GM23248 (cell line): Measurements from ENCODE around the gene NDUFA3. TPM values are rescaled to one million over a fixed set of nuclear protein-coding genes. Genes with fewer than 3 reads are reported as not detected.

Source experiments
- DNase-seq: peaks from one replicate; pipeline ENCODE4 v3.0.0-alpha.2; 2015
- H2AFZ ChIP-seq: fragments of 200-600 bp; sonication (generic); 2 replicates; pipeline ENCODE4 v1.6.1; 2016; ENCODE audit warnings: antibody characterized with exemption
- H3F3A ChIP-seq: fragments of 200-600 bp; sonication (generic); 2 replicates; pipeline ENCODE4 v1.6.1; 2016; ENCODE audit warnings: mild to moderate bottlenecking, antibody characterized with exemption, mixed run types; ENCODE audit not compliant: insufficient read depth
- H3K27ac ChIP-seq: fragments of 200-600 bp; sonication (generic); 2 replicates; pipeline ENCODE4 v1.5.1; 2016; ENCODE audit warnings: mild to moderate bottlenecking
- H3K27me3 ChIP-seq: fragments of 200-600 bp; sonication (generic); replicated peaks from 2 replicates; pipeline ENCODE4 v1.6.1; 2016; ENCODE audit warnings: mild to moderate bottlenecking; ENCODE audit not compliant: insufficient read depth
- H3K36me3 ChIP-seq: fragments of 200-600 bp; sonication (generic); 2 replicates; pipeline ENCODE4 v1.6.1; 2016; ENCODE audit warnings: low read depth, mild to moderate bottlenecking
- H3K4me1 ChIP-seq: fragments of 200-600 bp; sonication (generic); 2 replicates; pipeline ENCODE4 v1.6.1; 2016; ENCODE audit warnings: mild to moderate bottlenecking; ENCODE audit not compliant: insufficient read depth
- H3K4me2 ChIP-seq: fragments of 200-600 bp; sonication (generic); one replicate; pipeline ENCODE4 v1.6.1; 2016; ENCODE audit warnings: mild to moderate bottlenecking; ENCODE audit not compliant: unreplicated experiment
- H3K4me3 ChIP-seq: fragments of 200-600 bp; sonication (generic); 2 replicates; pipeline ENCODE4 v1.5.1; 2016; ENCODE audit warnings: mild to moderate bottlenecking
- H3K79me2 ChIP-seq: fragments of 200-600 bp; sonication (generic); 2 replicates; pipeline ENCODE4 v1.6.1; 2016; ENCODE audit warnings: mild to moderate bottlenecking; ENCODE audit not compliant: insufficient read depth
- H3K9ac ChIP-seq: fragments of 200-600 bp; sonication (generic); 2 replicates; pipeline ENCODE4 v1.6.1; 2016; ENCODE audit warnings: mild to moderate bottlenecking
- H3K9me2 ChIP-seq: fragments of 200-600 bp; sonication (generic); 2 replicates; pipeline ENCODE4 v1.6.1; 2016; ENCODE audit warnings: mixed run types, mild to moderate bottlenecking, moderate library complexity; ENCODE audit not compliant: insufficient read depth
- H3K9me3 ChIP-seq: fragments of 200-600 bp; sonication (generic); one replicate; pipeline ENCODE4 v1.6.1; 2017; ENCODE audit warnings: low read depth
- H4K20me1 ChIP-seq: fragments of 200-600 bp; sonication (generic); 2 replicates; pipeline ENCODE4 v1.6.0; 2016; ENCODE audit not compliant: insufficient read depth
- EZH2 ChIP-seq: fragments of 200-600 bp; sonication (generic); IDR thresholded peaks from 2 replicates; pipeline ENCODE4 v1.6.1; 2018; ENCODE audit warnings: antibody characterized with exemption, mild to moderate bottlenecking; ENCODE audit not compliant: insufficient read depth, poor library complexity, severe bottlenecking
- EZH2phosphoT487 ChIP-seq: fragments of 200-600 bp; sonication (generic); IDR thresholded peaks from 2 replicates; pipeline ENCODE4 v1.6.1; 2018; ENCODE audit warnings: antibody characterized with exemption, moderate library complexity, mild to moderate bottlenecking, low read depth; ENCODE audit not compliant: insufficient read depth
- WGBS, 2 experiments: methylation state at CpG; one replicate each; pipeline ENCODE4 v1.1.6; 2015 to 2017; ENCODE audit warnings: low lambda C conversion rate in 2 of 2, low coverage in 1 of 2; ENCODE audit errors: missing lambda C conversion rate in 2 of 2; 5-methylcytosine and 5-hydroxymethylcytosine counted together
- in situ Hi-C: fragments of 300-500 bp; cut with MboI; formaldehyde crosslinking; loops from 2 replicates; pipeline ENCODE4 v1.15.0; 2020
- polyA plus RNA-seq: library from polyadenylated mRNA; unstranded; fragments of >200 nt; fragmentation: Nextera tagmentation; extraction: Ambion mirVana; gene quantifications from 2 replicates; pipeline ENCODE4 v1.2.1, GENCODE V29; 2016
- total RNA-seq: library from RNA; depleted of rRNA; stranded (reverse); fragments of >200 nt; shearing (Covaris generic); gene quantifications from 2 replicates; pipeline ENCODE4 v1.2.3, GENCODE V29; 2014

The NDUFA3 gene
- total and polyA plus RNA-seq, 2 experiments from 2014 or later: 15.1 to 198 TPM

- WGBS, 2 experiments: 60 to 61% methylated on average over 10 of the region's 10 CpGs
- Histone ChIP-seq H3K36me3 (no peaks in the 10 kb centered on the region), H3K9me3 (no peaks in the 10 kb centered on the region), H3K27ac (no peak overlapping the region), H2AFZ (no peak overlapping the region), H3K4me3 (no peak overlapping the region), H4K20me1 (no peaks in the 10 kb centered on the region), H3K4me1 (no peaks in the 10 kb centered on the region), H3K9me2 (no peaks in the 10 kb centered on the region), H3K4me2 (no peak overlapping the region), H3K9ac (no peak overlapping the region), H3K79me2 (no peaks in the 10 kb centered on the region), H3K27me3 (no peaks in the 10 kb centered on the region), H3F3A (no peaks in the 10 kb centered on the region)
- TF ChIP-seq EZH2phosphoT487 (no peak), EZH2 (no peak)
- in situ Hi-C loops: no loop called here
- no peak for DNase-seq
Measured at GRCh38 chr19:54073829-54074228, 28.8 kb upstream of the NDUFA3 start.

DNA sequence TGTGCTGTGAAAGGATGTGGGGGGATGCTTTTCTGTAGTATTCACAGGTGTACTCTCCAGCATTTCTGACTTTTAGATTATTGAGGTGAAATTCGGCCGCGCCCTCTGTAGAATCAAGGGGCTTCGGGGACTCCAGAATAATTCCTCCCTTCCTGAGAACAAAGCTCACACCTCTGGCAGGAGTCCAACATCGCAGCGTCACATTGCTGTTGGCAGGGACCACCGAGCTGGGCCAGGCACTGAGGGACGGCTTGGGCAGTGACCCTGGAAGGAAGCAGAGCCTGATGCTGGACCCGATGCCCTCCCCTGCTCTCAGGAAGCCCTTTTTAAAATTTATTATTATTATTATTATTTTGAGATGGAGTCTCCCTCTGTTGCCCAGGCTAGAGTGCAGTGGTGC, 27.8 kb upstream of the NDUFA3 start:
- no peaks in the 10 kb centered on the region for H3F3A ChIP-seq
- H3K27me3 ChIP-seq: no peaks in the 10 kb centered on the region
- H4K20me1 ChIP-seq: no peaks in the 10 kb centered on the region
- in situ Hi-C loops: no loop called here
- no peak overlapping the region for H3K27ac ChIP-seq
- no peak overlapping the region for H3K9ac ChIP-seq
- no peak for DNase-seq
- H3K36me3 ChIP-seq: no peaks in the 10 kb centered on the region
- H3K4me3 ChIP-seq: no peak overlapping the region
- no peaks in the 10 kb centered on the region for H3K9me3 ChIP-seq
- no peak for TF ChIP-seq EZH2phosphoT487
- TF ChIP-seq EZH2: no peak
- no peaks in the 10 kb centered on the region for H3K79me2 ChIP-seq
- no peaks in the 10 kb centered on the region for H3K4me1 ChIP-seq
- no peak overlapping the region for H2AFZ ChIP-seq
- 31 to 45% methylated on average over 9 of the region's 9 CpGs for WGBS, 2 experiments
- no peaks in the 10 kb centered on the region for H3K9me2 ChIP-seq
- H3K4me2 ChIP-seq: no peak overlapping the region

DNA sequence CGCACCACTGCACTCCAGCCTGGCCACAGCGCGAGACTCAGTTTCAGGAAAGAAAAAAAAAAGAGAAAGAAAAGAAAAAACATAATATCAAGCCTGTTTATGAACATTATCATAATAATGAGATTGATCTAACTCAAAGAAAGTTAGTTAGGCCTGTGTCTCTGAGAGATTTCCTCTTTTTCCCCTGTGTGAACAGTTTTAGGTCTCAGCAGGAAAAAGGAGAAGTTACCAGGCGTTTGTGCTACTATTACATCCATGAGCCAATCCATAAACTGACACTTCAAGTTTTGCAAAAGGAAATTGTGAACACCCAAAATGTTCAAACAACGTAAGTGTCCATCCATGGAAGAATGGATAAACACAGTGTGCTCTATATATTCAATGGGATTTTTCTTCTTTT, 25.3 kb upstream of the NDUFA3 start:
- 47 to 66% methylated on average over 5 of the region's 5 CpGs for WGBS, 2 experiments
- no peak overlapping the region for H2AFZ ChIP-seq
- no peaks in the 10 kb centered on the region for H3K79me2 ChIP-seq
- no peak for TF ChIP-seq EZH2
- TF ChIP-seq EZH2phosphoT487: no peak
- in situ Hi-C loops: no loop called here
- no peaks in the 10 kb centered on the region for H3K27me3 ChIP-seq
- no peak overlapping the region for H3K27ac ChIP-seq
- H3K4me1 ChIP-seq: no peaks in the 10 kb centered on the region
- no peak overlapping the region for H3K4me3 ChIP-seq
- no peaks in the 10 kb centered on the region for H3K9me2 ChIP-seq
- no peaks in the 10 kb centered on the region for H3K36me3 ChIP-seq
- no peak overlapping the region for H3K9ac ChIP-seq
- no peak overlapping the region for H3K4me2 ChIP-seq
- no peak for DNase-seq
- no peaks in the 10 kb centered on the region for H3K9me3 ChIP-seq
- H4K20me1 ChIP-seq: no peaks in the 10 kb centered on the region
- no peaks in the 10 kb centered on the region for H3F3A ChIP-seq

GRCh38 chr19:54081032-54081431, 21.6 kb upstream of the NDUFA3 start, which contains the start of gene TARM1:
TARM1 (minus strand) TSS chr19:54081365; CDS start chr19:54081340, 25 bp downstream.
- H3K36me3 ChIP-seq: no peaks in the 10 kb centered on the region
- in situ Hi-C loops: no loop called here
- no peaks in the 10 kb centered on the region for H3F3A ChIP-seq
- no peak for TF ChIP-seq EZH2
- no peak for TF ChIP-seq EZH2phosphoT487
- H3K27ac ChIP-seq: no peak within 1 kb of the TSS
- no peak within 1 kb of the TSS for H2AFZ ChIP-seq
- H3K9me2 ChIP-seq: no peaks in the 10 kb centered on the region
- H3K79me2 ChIP-seq: no peaks in the 10 kb centered on the region
- no peaks in the 10 kb centered on the region for H3K4me1 ChIP-seq
- no peak for DNase-seq
- 44 to 46% methylated on average over 7 of the region's 7 CpGs for WGBS, 2 experiments
- no peaks in the 10 kb centered on the region for H4K20me1 ChIP-seq
- no peaks in the 10 kb centered on the region for H3K9me3 ChIP-seq
- H3K9ac ChIP-seq: no peak within 1 kb of the TSS
- no peaks in the 10 kb centered on the region for H3K27me3 ChIP-seq
- no peak within 1 kb of the TSS for H3K4me2 ChIP-seq
- H3K4me3 ChIP-seq: no peak within 1 kb of the TSS

DNA sequence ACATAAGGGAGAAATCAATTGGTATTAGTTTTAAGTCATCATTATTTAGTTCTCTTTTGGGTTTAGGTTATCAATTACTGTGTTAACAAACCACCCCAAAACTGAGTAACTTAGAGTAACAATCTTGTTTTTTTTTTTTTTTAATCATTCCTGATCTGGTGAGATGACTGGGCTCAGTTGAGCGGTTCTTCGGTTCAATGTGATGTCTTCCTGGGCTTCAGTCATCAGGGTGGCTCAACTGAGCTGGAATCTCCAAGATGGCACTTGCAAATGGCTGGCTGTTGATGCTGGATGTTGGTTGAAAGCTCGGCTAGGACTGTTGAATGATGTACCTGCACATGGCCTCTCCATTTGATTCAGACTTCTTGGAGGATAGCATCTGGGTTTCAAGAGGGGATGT, 18.2 kb upstream of the NDUFA3 start:
- H3K9me2 ChIP-seq: no peaks in the 10 kb centered on the region
- H3F3A ChIP-seq: no peaks in the 10 kb centered on the region
- H4K20me1 ChIP-seq: no peaks in the 10 kb centered on the region
- H3K4me2 ChIP-seq: no peak overlapping the region
- no peaks in the 10 kb centered on the region for H3K4me1 ChIP-seq
- no peak for DNase-seq
- H3K4me3 ChIP-seq: no peak overlapping the region
- H3K27me3 ChIP-seq: no peaks in the 10 kb centered on the region
- no peaks in the 10 kb centered on the region for H3K36me3 ChIP-seq
- H3K27ac ChIP-seq: no peak overlapping the region
- H3K9ac ChIP-seq: no peak overlapping the region
- no peaks in the 10 kb centered on the region for H3K79me2 ChIP-seq
- TF ChIP-seq EZH2phosphoT487: no peak
- TF ChIP-seq EZH2: no peak
- in situ Hi-C loops: no loop called here
- no peak overlapping the region for H2AFZ ChIP-seq
- 46 to 71% methylated on average over 3 of the region's 3 CpGs for WGBS, 2 experiments
- H3K9me3 ChIP-seq: no peaks in the 10 kb centered on the region
